Measurements from ENCODE around the gene C1QC. TPM values are rescaled to one million over a fixed set of nuclear protein-coding genes. Genes with fewer than 3 reads are reported as not detected.

The C1QC gene
- polyA plus RNA-seq, 4 donors = 17.7 to 181 (median 85.2) TPM

- no peak for DNase-seq
- H3K36me3 ChIP-seq (ENCODE audit: control insufficient read depth in 3 of 3, insufficient read depth in 2 of 3, low read depth in 1 of 3, low read length in 3 of 3) = no peaks in the 10 kb centered on the region
- no peaks in the 10 kb centered on the region for H3K9me3 ChIP-seq (ENCODE audit: control insufficient read depth in 2 of 2, insufficient read depth in 1 of 2, low read depth in 1 of 2, low read length in 1 of 2)
- 77 to 86% (median 78%) methylated on average over 15 of the region's 15 CpGs for WGBS, 3 donors
- no peak for FAIRE-seq
- no peak overlapping the region for H3K27ac ChIP-seq (ENCODE audit: low read depth in 1 of 3, low read length in 2 of 3)
- peaks cover 0 to 19% (median 0%) of the 10 kb centered on the region in 3 donors for H3K4me1 ChIP-seq (ENCODE audit: control insufficient read depth in 3 of 3, insufficient read depth in 2 of 3, low read depth in 1 of 3, low read length in 2 of 3)
- no peaks in the 10 kb centered on the region for H3K27me3 ChIP-seq (ENCODE audit: control insufficient read depth in 3 of 3, insufficient read depth in 3 of 3, low read length in 3 of 3)
- H3K4me3 ChIP-seq (ENCODE audit: low read depth in 1 of 3, low read length in 3 of 3) = no peak overlapping the region
These were observed 38.3 kb downstream of the C1QC start for GRCh38 chr1:22681556-22682276.

GRCh38 chr1:22683547-22683946 is 40.1 kb downstream of the C1QC start:
- DNase-seq (no peak), FAIRE-seq (no peak)
- H3K4me3 ChIP-seq (ENCODE audit: low read depth in 1 of 3, low read length in 3 of 3) = no peak overlapping the region
- H3K9me3 ChIP-seq (ENCODE audit: control insufficient read depth in 2 of 2, insufficient read depth in 1 of 2, low read depth in 1 of 2, low read length in 1 of 2) = no peaks in the 10 kb centered on the region
- peaks cover 0 to 7% (median 0%) of the 10 kb centered on the region in 3 donors for H3K4me1 ChIP-seq (ENCODE audit: control insufficient read depth in 3 of 3, insufficient read depth in 2 of 3, low read depth in 1 of 3, low read length in 2 of 3)
- H3K27ac ChIP-seq (ENCODE audit: low read depth in 1 of 3, low read length in 2 of 3) = no peak overlapping the region
- H3K36me3 ChIP-seq (ENCODE audit: control insufficient read depth in 3 of 3, insufficient read depth in 2 of 3, low read depth in 1 of 3, low read length in 3 of 3) = no peaks in the 10 kb centered on the region
- WGBS, 3 donors = 88 to 96% (median 89%) methylated on average over 1 of the region's 1 CpG
- H3K27me3 ChIP-seq (ENCODE audit: control insufficient read depth in 3 of 3, insufficient read depth in 3 of 3, low read length in 3 of 3) = no peaks in the 10 kb centered on the region

- WGBS, 3 donors = 63 to 86% (median 76%) methylated on average over 10 of the region's 10 CpGs
- H3K9me3 ChIP-seq (ENCODE audit: control insufficient read depth in 2 of 2, insufficient read depth in 1 of 2, low read depth in 1 of 2, low read length in 1 of 2) = no peaks in the 10 kb centered on the region
These were observed 42.2 kb downstream of the C1QC start for GRCh38 chr1:22685591-22686059.

GRCh38 chr1:22687191-22687590 is 43.8 kb downstream of the C1QC start:
- Histone ChIP-seq H3K9me3 (ENCODE audit: control insufficient read depth in 2 of 2, insufficient read depth in 1 of 2, low read depth in 1 of 2, low read length in 1 of 2) (no peaks in the 10 kb centered on the region), H3K27ac (ENCODE audit: low read depth in 1 of 3, low read length in 2 of 3) (no peak overlapping the region), H3K4me3 (ENCODE audit: low read depth in 1 of 3, low read length in 3 of 3) (no peak overlapping the region), H3K27me3 (ENCODE audit: control insufficient read depth in 3 of 3, insufficient read depth in 3 of 3, low read length in 3 of 3) (no peaks in the 10 kb centered on the region), H3K4me1 (ENCODE audit: control insufficient read depth in 3 of 3, insufficient read depth in 2 of 3, low read depth in 1 of 3, low read length in 2 of 3) (no peaks in the 10 kb centered on the region), H3K36me3 (ENCODE audit: control insufficient read depth in 3 of 3, insufficient read depth in 2 of 3, low read depth in 1 of 3, low read length in 3 of 3) (no peaks in the 10 kb centered on the region)
- DNase-seq (no peak), FAIRE-seq (no peak)
- 73 to 93% (median 88%) methylated on average over 2 of the region's 2 CpGs for WGBS, 3 donors

More at GRCh38 chr1:22685591-22686059, 42.2 kb downstream of the C1QC start:
- Histone ChIP-seq H3K36me3 (ENCODE audit: control insufficient read depth in 3 of 3, insufficient read depth in 2 of 3, low read depth in 1 of 3, low read length in 3 of 3) (no peaks in the 10 kb centered on the region), H3K27me3 (ENCODE audit: control insufficient read depth in 3 of 3, insufficient read depth in 3 of 3, low read length in 3 of 3) (no peaks in the 10 kb centered on the region), H3K4me1 (ENCODE audit: control insufficient read depth in 3 of 3, insufficient read depth in 2 of 3, low read depth in 1 of 3, low read length in 2 of 3) (peaks cover 0 to under 1% (median 0%) of the 10 kb centered on the region in 3 donors), H3K4me3 (ENCODE audit: low read depth in 1 of 3, low read length in 3 of 3) (no peak overlapping the region), H3K27ac (ENCODE audit: low read depth in 1 of 3, low read length in 2 of 3) (no peak overlapping the region)
- FAIRE-seq (no peak), DNase-seq (no peak)

GRCh38 chr1:22688466-22688865 is 45.0 kb downstream of the C1QC start:
- no peak for FAIRE-seq
- Histone ChIP-seq H3K36me3 (ENCODE audit: control insufficient read depth in 3 of 3, insufficient read depth in 2 of 3, low read depth in 1 of 3, low read length in 3 of 3) (no peaks in the 10 kb centered on the region), H3K9me3 (ENCODE audit: control insufficient read depth in 2 of 2, insufficient read depth in 1 of 2, low read depth in 1 of 2, low read length in 1 of 2) (no peaks in the 10 kb centered on the region), H3K4me1 (ENCODE audit: control insufficient read depth in 3 of 3, insufficient read depth in 2 of 3, low read depth in 1 of 3, low read length in 2 of 3) (no peaks in the 10 kb centered on the region), H3K27ac (ENCODE audit: low read depth in 1 of 3, low read length in 2 of 3) (no peak overlapping the region), H3K4me3 (ENCODE audit: low read depth in 1 of 3, low read length in 3 of 3) (no peak overlapping the region), H3K27me3 (ENCODE audit: control insufficient read depth in 3 of 3, insufficient read depth in 3 of 3, low read length in 3 of 3) (no peaks in the 10 kb centered on the region)
- DNase-seq = no peak

GRCh38 chr1:22689505-22689904 is 46.1 kb downstream of the C1QC start:
- Histone ChIP-seq H3K4me3 (ENCODE audit: low read depth in 1 of 3, low read length in 3 of 3) (no peak overlapping the region), H3K9me3 (ENCODE audit: control insufficient read depth in 2 of 2, insufficient read depth in 1 of 2, low read depth in 1 of 2, low read length in 1 of 2) (no peaks in the 10 kb centered on the region), H3K27me3 (ENCODE audit: control insufficient read depth in 3 of 3, insufficient read depth in 3 of 3, low read length in 3 of 3) (no peaks in the 10 kb centered on the region), H3K27ac (ENCODE audit: low read depth in 1 of 3, low read length in 2 of 3) (no peak overlapping the region), H3K36me3 (ENCODE audit: control insufficient read depth in 3 of 3, insufficient read depth in 2 of 3, low read depth in 1 of 3, low read length in 3 of 3) (no peaks in the 10 kb centered on the region), H3K4me1 (ENCODE audit: control insufficient read depth in 3 of 3, insufficient read depth in 2 of 3, low read depth in 1 of 3, low read length in 2 of 3) (no peaks in the 10 kb centered on the region)
- FAIRE-seq = no peak
- 46 to 70% (median 55%) methylated on average over 11 of the region's 11 CpGs for WGBS, 3 donors
- peak; percentile 46 to 75 for DNase-seq

- H3K36me3 ChIP-seq (ENCODE audit: control insufficient read depth in 3 of 3, insufficient read depth in 2 of 3, low read depth in 1 of 3, low read length in 3 of 3) = no peaks in the 10 kb centered on the region
- FAIRE-seq = no peak
- H3K27ac ChIP-seq (ENCODE audit: low read depth in 1 of 3, low read length in 2 of 3) = no peak overlapping the region
- no peak for DNase-seq
- no peaks in the 10 kb centered on the region for H3K27me3 ChIP-seq (ENCODE audit: control insufficient read depth in 3 of 3, insufficient read depth in 3 of 3, low read length in 3 of 3)
- H3K9me3 ChIP-seq (ENCODE audit: control insufficient read depth in 2 of 2, insufficient read depth in 1 of 2, low read depth in 1 of 2, low read length in 1 of 2) = no peaks in the 10 kb centered on the region
- H3K4me3 ChIP-seq (ENCODE audit: low read depth in 1 of 3, low read length in 3 of 3) = no peak overlapping the region
- no peaks in the 10 kb centered on the region for H3K4me1 ChIP-seq (ENCODE audit: control insufficient read depth in 3 of 3, insufficient read depth in 2 of 3, low read depth in 1 of 3, low read length in 2 of 3)
- WGBS, 3 donors = 72 to 87% (median 74%) methylated on average over 13 of the region's 13 CpGs
These were observed 47.8 kb downstream of the C1QC start for GRCh38 chr1:22691031-22691753.

GRCh38 chr1:22694172-22694571 is 50.7 kb downstream of the C1QC start:
- Histone ChIP-seq H3K4me1 (ENCODE audit: control insufficient read depth in 3 of 3, insufficient read depth in 2 of 3, low read depth in 1 of 3, low read length in 2 of 3) (peaks cover 0 to 13% (median 0%) of the 10 kb centered on the region in 3 donors), H3K9me3 (ENCODE audit: control insufficient read depth in 2 of 2, insufficient read depth in 1 of 2, low read depth in 1 of 2, low read length in 1 of 2) (no peaks in the 10 kb centered on the region), H3K36me3 (ENCODE audit: control insufficient read depth in 3 of 3, insufficient read depth in 2 of 3, low read depth in 1 of 3, low read length in 3 of 3) (no peaks in the 10 kb centered on the region), H3K27ac (ENCODE audit: low read depth in 1 of 3, low read length in 2 of 3) (no peak overlapping the region), H3K27me3 (ENCODE audit: control insufficient read depth in 3 of 3, insufficient read depth in 3 of 3, low read length in 3 of 3) (no peaks in the 10 kb centered on the region), H3K4me3 (ENCODE audit: low read depth in 1 of 3, low read length in 3 of 3) (no peak overlapping the region)
- no peak for FAIRE-seq
- 85 to 95% (median 89%) methylated on average over 5 of the region's 5 CpGs for WGBS, 3 donors
- DNase-seq = no peak

All from small intestine (tissue), 7 donors.